AG04449 (cell line): ENCODE results near the gene KCNN3.

Source experiments
- CTCF ChIA-PET: fragments of 350-600 bp; formaldehyde crosslinking; extraction: SDS; loops from one replicate; lab custom pipeline; 2021; ENCODE audit warnings: antibody characterized with exemption; lab: Yijun Ruan, JAX
- POLR2A ChIA-PET: fragments of 400-600, 350-600 bp; formaldehyde crosslinking; extraction: SDS; loops from one replicate; lab custom pipeline; 2020; ENCODE audit warnings: antibody characterized with exemption, inconsistent platforms; lab: Yijun Ruan, JAX
- DNase-seq: peaks from one replicate; pipeline ENCODE4 v3.0.0-alpha.2; 2010; ENCODE audit warnings: low read depth, low spot score
- H3K4me3 ChIP-seq: 2 replicates; pipeline ENCODE4 v1.5.1; 2011; ENCODE audit warnings: low read depth, mild to moderate bottlenecking, control low read depth, low read length
- CTCF ChIP-seq: IDR thresholded peaks from one replicate; pipeline ENCODE4 v1.5.1; 2011; ENCODE audit warnings: mild to moderate bottlenecking, moderate library complexity, low read length, control low read depth, inconsistent platforms; ENCODE audit not compliant: insufficient read depth; ENCODE audit errors: missing control alignments

The KCNN3 gene

GRCh38 chr1:154796303-154796892, 73.7 kb downstream of the KCNN3 start:
- POLR2A ChIA-PET: no interaction called here
- H3K4me3 ChIP-seq: no peak overlapping the region
- no peak for TF ChIP-seq CTCF
- no peak for DNase-seq
- CTCF ChIA-PET: no interaction called here

- CTCF ChIA-PET: no interaction called here
- POLR2A ChIA-PET: no interaction called here
- DNase-seq: no peak
- TF ChIP-seq CTCF: no peak
- H3K4me3 ChIP-seq: no peak overlapping the region
Measured at GRCh38 chr1:154794608-154795007, 75.5 kb downstream of the KCNN3 start.

DNA sequence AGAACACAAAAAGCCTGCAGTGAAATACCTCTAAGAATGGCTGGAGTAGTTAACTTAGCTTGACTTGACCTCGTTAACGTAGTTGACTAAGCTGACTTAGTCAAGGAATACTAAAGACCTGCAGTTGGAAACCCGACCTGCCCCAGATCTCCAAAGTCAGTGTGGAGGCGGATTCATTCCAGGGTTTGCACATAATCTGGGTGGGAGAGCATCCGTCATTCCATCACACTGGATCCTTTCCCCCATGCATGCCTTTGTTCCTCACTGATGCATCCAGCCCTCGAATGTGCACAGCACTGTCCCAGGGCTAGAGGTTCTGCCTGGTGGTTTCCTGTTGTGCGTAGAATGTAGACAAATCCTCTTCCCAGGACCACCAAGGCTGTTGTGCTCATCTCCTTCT, 76.4 kb downstream of the KCNN3 start:
- TF ChIP-seq CTCF: no peak
- CTCF ChIA-PET: no interaction called here
- H3K4me3 ChIP-seq: no peak overlapping the region
- POLR2A ChIA-PET: no interaction called here
- no peak for DNase-seq

GRCh38 chr1:154792899-154793298, 77.2 kb downstream of the KCNN3 start:
- DNase-seq: no peak
- no peak overlapping the region for H3K4me3 ChIP-seq
- no peak for TF ChIP-seq CTCF
- POLR2A ChIA-PET: no interaction called here
- CTCF ChIA-PET: no interaction called here

GRCh38 chr1:154791292-154792166, 78.6 kb downstream of the KCNN3 start:
- POLR2A ChIA-PET: no interaction called here
- CTCF ChIA-PET: no interaction called here
- no peak for DNase-seq
- no peak overlapping the region for H3K4me3 ChIP-seq
- no peak for TF ChIP-seq CTCF

DNA sequence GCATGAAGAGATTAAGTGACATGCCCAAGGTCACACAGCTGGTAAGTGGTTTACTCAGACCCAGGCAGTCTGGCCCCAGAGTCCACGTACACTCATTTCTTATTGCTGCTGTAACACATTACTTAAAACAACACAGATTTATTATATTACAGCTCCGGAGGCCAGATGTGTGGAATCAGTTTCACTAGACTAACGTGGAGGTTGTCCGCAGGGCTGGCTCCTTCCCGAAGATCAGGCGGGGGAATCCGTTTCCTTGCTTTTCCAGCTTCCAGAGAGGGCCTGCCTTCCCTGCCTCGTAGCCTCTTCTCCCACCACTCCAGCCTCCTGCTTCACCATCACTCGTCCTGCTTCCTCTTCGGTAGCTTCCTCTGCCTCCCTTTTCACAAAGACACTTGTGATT, 81.2 kb downstream of the KCNN3 start:
- H3K4me3 ChIP-seq: no peak overlapping the region
- ChIA-PET CTCF (interaction anchor here (0.8 to 1.9 kb wide), 3 partner anchors 23 to 92 kb away, joined by 3 to 5 read pairs (median 3); no protein-coding TSS in a partner anchor), POLR2A (no interaction called here)
- DNase-seq: no peak
- no peak for TF ChIP-seq CTCF
